Measurements from ENCODE around the gene MMP2. TPM values are rescaled to one million over a fixed set of nuclear protein-coding genes. Genes with fewer than 3 reads are reported as not detected.

The MMP2 gene
- total and polyA plus RNA-seq, 2 of the 13 experiments (the other 11 are each of a cell fraction or from before 2014, with no cell fraction given) = 0.31 to 1.3 TPM

- TF ChIP-seq MTERF4 (CRISPR knock-in tag; IDR thresholded peaks at IDR 0.05) = no peak
- TF ChIP-seq GABPB1 (CRISPR knock-in tag; IDR thresholded peaks at IDR 0.05) = peak; percentile 76
- TF ChIP-seq TBL1XR1 (IDR thresholded peaks at IDR 0.05; ENCODE audit: borderline replicate concordance, low read length, partially characterized antibody) = no peak
- TF ChIP-seq ZNF713 (CRISPR knock-in tag; IDR thresholded peaks at IDR 0.05) = no peak
- TF ChIP-seq ZNF609 (CRISPR knock-in tag; IDR thresholded peaks at IDR 0.05; ENCODE audit: borderline replicate concordance) = no peak
- TF ChIP-seq CERS6 (CRISPR knock-in tag; IDR thresholded peaks at IDR 0.05) = no peak
- TF ChIP-seq ZBTB4 (CRISPR knock-in tag; IDR thresholded peaks at IDR 0.05; ENCODE audit: borderline replicate concordance) = no peak
- TF ChIP-seq ZNF737 (CRISPR knock-in tag; IDR thresholded peaks at IDR 0.05; ENCODE audit: borderline replicate concordance) = no peak
- TF ChIP-seq ZNF75D (CRISPR knock-in tag; IDR thresholded peaks at IDR 0.05; ENCODE audit: borderline replicate concordance) = no peak
- 0 out of 2 replicates have a peak, but pooled peaks have one; percentile 46 for TF ChIP-seq SNAPC4 (CRISPR knock-in tag; IDR thresholded peaks at IDR 0.05)
- no peak for TF ChIP-seq ZNF552 (CRISPR knock-in tag; IDR thresholded peaks at IDR 0.05; ENCODE audit: borderline replicate concordance)
These were observed 30.2 kb downstream of the MMP2 start, which contains the start of gene LPCAT2 (continued) for GRCh38 chr16:55508941-55509931.

Data from HepG2 (cell line).